SK-N-SH (cell line): ENCODE results near the gene SMARCC2. TPM values are rescaled to one million over a fixed set of nuclear protein-coding genes. Genes with fewer than 3 reads are reported as not detected.

ENCODE experiments used
- CTCF ChIA-PET: fragments of 300-600, 350-600 bp; formaldehyde crosslinking; extraction: SDS; loops from one replicate; lab custom pipeline; 2021; lab: Yijun Ruan, JAX
- POLR2A ChIA-PET: fragments of 350-600 bp; sonication (Branson Sonifier 250); formaldehyde crosslinking; extraction: SDS; loops from one replicate; lab custom pipeline; 2020; ENCODE audit warnings: antibody characterized with exemption, inconsistent platforms; lab: Yijun Ruan, JAX
- DNase-seq: peaks from one replicate; pipeline ENCODE4 v3.0.0; 2012
- H2AFZ ChIP-seq: fragments of 200-600 bp; sonication (generic); 2 replicates; pipeline ENCODE4 v1.8.1; 2016; ENCODE audit warnings: antibody characterized with exemption, mild to moderate bottlenecking, low read depth
- H3F3A ChIP-seq: fragments of 200-600 bp; sonication (generic); replicated peaks from 2 replicates; pipeline ENCODE3; 2016; ENCODE audit warnings: antibody characterized with exemption, mild to moderate bottlenecking; ENCODE audit not compliant: insufficient read depth
- H3K27ac ChIP-seq, 2 experiments: fragments of 200-500 bp in 1 of 2; fragments of 200-600 bp in 1 of 2; sonication (Bioruptor generic) in 1 of 2; sonication (generic), shearing (Covaris generic) in 1 of 2; 2 replicates each; pipeline versions ENCODE4 v1.5.1 to v1.6.1; 2014 to 2016; ENCODE audit warnings: low read depth in 2 of 2, inconsistent platforms in 1 of 2, low read length in 1 of 2, mild to moderate bottlenecking in 1 of 2, mixed read lengths in 1 of 2
- H3K27me3 ChIP-seq: fragments of 200-600 bp; sonication (generic), shearing (Covaris generic); 2 replicates; pipeline ENCODE4 v1.6.1; 2016; ENCODE audit warnings: mixed run types; ENCODE audit not compliant: insufficient read depth
- H3K36me3 ChIP-seq, 2 experiments: fragments of 200-500 bp in 1 of 2; fragments of 200-600 bp in 1 of 2; sonication (Bioruptor generic) in 1 of 2; sonication (generic) in 1 of 2; replicated peaks in 1 of 2; 2 replicates each; pipeline versions ENCODE3 to v1.5.1; 2014 to 2016; ENCODE audit warnings: low read length in 1 of 2, mild to moderate bottlenecking in 1 of 2; ENCODE audit not compliant: insufficient read depth in 2 of 2, control insufficient read depth in 1 of 2
- H3K4me1 ChIP-seq, 2 experiments: fragments of 200-500 bp in 1 of 2; fragments of 200-600 bp in 1 of 2; sonication (Bioruptor generic) in 1 of 2; sonication (generic), shearing (Covaris generic) in 1 of 2; 2 replicates each; pipeline versions ENCODE4 v1.5.1 to v1.6.1; 2014 to 2016; ENCODE audit warnings: low read depth in 1 of 2, low read length in 1 of 2, mixed run types in 1 of 2; ENCODE audit not compliant: insufficient read depth in 2 of 2, control insufficient read depth in 1 of 2
- H3K4me2 ChIP-seq: fragments of 200-600 bp; sonication (generic), shearing (Covaris generic); 2 replicates; pipeline ENCODE4 v1.6.1; 2017; ENCODE audit warnings: mixed run types
- H3K4me3 ChIP-seq, 2 experiments: fragments of 200-500 bp in 1 of 2; fragments of 200-600 bp in 1 of 2; sonication (Bioruptor generic) in 1 of 2; sonication (generic), shearing (Covaris generic) in 1 of 2; 2 replicates each; pipeline versions ENCODE4 v1.5.1 to v1.8.1; 2014 to 2016; ENCODE audit warnings: low read depth in 2 of 2, inconsistent platforms in 1 of 2, low read length in 1 of 2, mild to moderate bottlenecking in 1 of 2, mixed read lengths in 1 of 2, moderate library complexity in 1 of 2
- H3K79me2 ChIP-seq: fragments of 200-600 bp; sonication (generic); 2 replicates; pipeline ENCODE4 v1.8.1; 2017; ENCODE audit warnings: mild to moderate bottlenecking; ENCODE audit not compliant: insufficient read depth
- H3K9ac ChIP-seq: fragments of 200-600 bp; sonication (generic); 2 replicates; pipeline ENCODE4 v1.6.1; 2017; ENCODE audit warnings: mixed run types
- H3K9me2 ChIP-seq: fragments of 200-600 bp; sonication (generic); 2 replicates; pipeline ENCODE4 v1.6.1; 2017; ENCODE audit warnings: mixed run types
- H3K9me3 ChIP-seq: fragments of 200-600 bp; sonication (generic); 2 replicates; pipeline ENCODE4 v1.6.1; 2017; ENCODE audit warnings: mixed run types, mild to moderate bottlenecking, moderate library complexity
- H4K20me1 ChIP-seq: fragments of 200-600 bp; sonication (generic); 2 replicates; pipeline ENCODE4 v1.6.1; 2017; ENCODE audit warnings: mild to moderate bottlenecking, mixed run types; ENCODE audit not compliant: insufficient read depth
- CHD2 ChIP-seq: fragments of 150-350 bp; IDR thresholded peaks from 2 replicates; pipeline ENCODE4 v1.6.1; 2018; ENCODE audit warnings: low read length; ENCODE audit not compliant: partially characterized antibody
- CTCF ChIP-seq: fragments of 200-600 bp; sonication (generic); IDR thresholded peaks from 2 replicates; pipeline ENCODE4 v1.6.1; 2017; ENCODE audit warnings: antibody characterized with exemption, mild to moderate bottlenecking, moderate library complexity
- EP300 ChIP-seq, 2 experiments: IDR thresholded peaks; 2 replicates each; pipeline versions ENCODE4 v1.4.0 to v1.6.1; 2012; ENCODE audit warnings: borderline replicate concordance in 1 of 2, low read depth in 1 of 2, low read length in 1 of 2
- FOXJ3 ChIP-seq: sonication (generic); formaldehyde crosslinking; IDR thresholded peaks from 2 replicates; pipeline ENCODE4 v1.5.1; 2020; ENCODE audit warnings: mild to moderate bottlenecking, missing genetic modification reagents
- MEF2A ChIP-seq: IDR thresholded peaks from 2 replicates; pipeline ENCODE4 v1.4.0; 2012; ENCODE audit warnings: low read depth, borderline replicate concordance
- NFIC ChIP-seq: IDR thresholded peaks from 2 replicates; pipeline ENCODE4 v1.4.0; 2012; ENCODE audit warnings: borderline replicate concordance
- NRF1 ChIP-seq: IDR thresholded peaks from 2 replicates; pipeline ENCODE4 v1.6.1; 2012; ENCODE audit warnings: low read depth, mild to moderate bottlenecking, low read length
- PBX3 ChIP-seq: IDR thresholded peaks from 2 replicates; pipeline ENCODE4; 2012
- RAD21 ChIP-seq: IDR thresholded peaks from 2 replicates; pipeline ENCODE4 v1.6.1; 2012; ENCODE audit warnings: mild to moderate bottlenecking, low read length
- REST ChIP-seq: IDR thresholded peaks from 2 replicates; pipeline ENCODE4 v1.6.1; 2012; ENCODE audit warnings: mild to moderate bottlenecking, low read depth, low read length, moderate library complexity
- SIN3A ChIP-seq: IDR thresholded peaks from 2 replicates; pipeline ENCODE4 v1.6.1; 2012; ENCODE audit warnings: low read depth, mild to moderate bottlenecking, low read length, moderate library complexity, borderline replicate concordance
- SMC3 ChIP-seq: IDR thresholded peaks from 2 replicates; pipeline ENCODE4 v1.6.1; 2012; ENCODE audit warnings: low read depth, low read length, improper control_type of control experiment
- TAF1 ChIP-seq: IDR thresholded peaks from 2 replicates; pipeline ENCODE4 v1.6.1; 2012; ENCODE audit warnings: low read depth, mild to moderate bottlenecking, low read length, moderate library complexity, borderline replicate concordance
- WGBS: methylation state at CpG from one replicate; pipeline ENCODE4 v1.1.6; 2017; ENCODE audit warnings: low lambda C conversion rate; 5-methylcytosine and 5-hydroxymethylcytosine counted together
- polyA plus RNA-seq, 3 experiments: library from polyadenylated mRNA; depleted of rRNA; stranded (reverse); fragments of >200 nt; gene quantifications; 2 replicates each; pipeline ENCODE4 v1.2.3, GENCODE V29; 2012
- TF ChIP-seq, protein P1 (sequence below): fragments of 150-350 bp; IDR thresholded peaks from 2 replicates; pipeline ENCODE4 v1.6.1; 2016; ENCODE audit warnings: mild to moderate bottlenecking, low read depth, low read length

SMARCC2 gene
- polyA plus RNA-seq, 1 of the 3 experiments (the other 2 are of a cell fraction): 64.3 TPM

DNA sequence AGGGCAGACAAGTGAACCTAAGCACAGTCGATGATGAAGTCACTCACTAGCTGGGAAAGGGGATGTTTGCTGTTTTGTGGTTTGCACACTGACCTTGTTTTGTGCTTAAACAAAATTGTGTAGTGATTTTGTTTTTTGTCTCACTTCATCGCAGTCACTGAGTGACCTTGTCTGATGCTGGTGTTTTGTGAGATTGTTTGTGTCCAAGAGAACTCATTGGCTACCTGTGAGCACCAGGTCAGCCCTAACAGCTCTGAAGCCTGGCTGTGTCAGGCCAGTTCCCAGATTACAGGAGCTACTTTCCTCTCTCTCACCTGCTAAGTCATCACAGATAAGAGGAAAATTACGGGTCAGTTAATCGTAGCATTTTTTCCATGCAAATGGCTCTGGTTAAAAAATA lies 65.2 kb downstream of the SMARCC2 start:
- H3K9me2 ChIP-seq: no peaks in the 10 kb centered on the region
- no peak for TF ChIP-seq TAF1
- no peak for TF ChIP-seq RAD21
- no peak for TF ChIP-seq NFIC
- TF ChIP-seq EP300 (IDR thresholded peaks at IDR 0.05; ENCODE audit: borderline replicate concordance in 1 of 2, low read depth in 1 of 2, low read length in 1 of 2): no peak
- TF ChIP-seq SMC3: no peak
- no peak for TF ChIP-seq CHD2
- CTCF ChIA-PET: interaction anchor here (0.9 to 16.0 kb wide), 6 partner anchors 28 to 134 kb away, joined by 3 to 272 read pairs (median 10); partner anchors contain the start of genes ANKRD52, MYL6B, RNF41 and SMARCC2
- H3K36me3 ChIP-seq: peaks cover 9 to 18% of the 10 kb centered on the region in 2 experiments
- no peak overlapping the region for H2AFZ ChIP-seq
- no peaks in the 10 kb centered on the region for H3K27me3 ChIP-seq
- no peaks in the 10 kb centered on the region for H3K9me3 ChIP-seq
- DNase-seq: no peak
- peaks cover 37% of the 10 kb centered on the region for H3F3A ChIP-seq
- POLR2A ChIA-PET: no interaction called here
- H4K20me1 ChIP-seq: no peaks in the 10 kb centered on the region
- no peak overlapping the region for H3K4me2 ChIP-seq
- H3K4me3 ChIP-seq: no peak overlapping the region
- no peak overlapping the region for H3K27ac ChIP-seq
- H3K9ac ChIP-seq: no peak overlapping the region
- peaks cover 22 to 24% of the 10 kb centered on the region in 2 experiments for H3K4me1 ChIP-seq
- peaks cover 54% of the 10 kb centered on the region for H3K79me2 ChIP-seq
- WGBS: 97% methylated on average over 4 of the region's 4 CpGs

DNA sequence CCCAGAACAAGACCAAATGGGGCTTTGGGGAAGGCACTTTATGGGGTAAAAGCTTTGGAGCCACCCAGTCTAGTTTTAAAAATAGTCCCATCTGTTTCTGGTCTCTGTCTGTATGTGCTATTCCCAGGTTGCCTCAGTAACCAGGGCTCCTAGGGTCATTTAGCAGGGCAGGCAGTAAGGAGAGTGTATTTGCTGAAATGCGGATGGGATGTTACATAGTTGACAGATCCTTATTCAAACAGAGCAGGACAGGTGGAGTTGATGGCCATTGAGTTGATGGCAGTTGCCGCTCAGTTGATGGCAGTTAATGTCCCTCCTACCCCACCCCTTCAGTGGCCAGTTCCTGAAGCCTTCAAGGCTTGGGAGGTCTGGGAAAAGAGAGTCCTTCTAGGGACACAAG lies 66.6 kb downstream of the SMARCC2 start:
- CTCF ChIA-PET: interaction anchor here (0.6 to 16.0 kb wide), 4 partner anchors 40 to 127 kb away, joined by 3 to 272 read pairs (median 3); partner anchors contain the start of gene SMARCC2

More for the DNA sequence above, 66.6 kb downstream of the SMARCC2 start:
- WGBS: 95% methylated on average over 2 of the region's 2 CpGs
- DNase-seq: no peak
- H3K9ac ChIP-seq: no peak overlapping the region
- H3K4me2 ChIP-seq: no peak overlapping the region
- POLR2A ChIA-PET: interaction anchor here (0.6 kb wide), 1 partner anchor 38 kb away, joined by 3 read pairs; no protein-coding TSS in a partner anchor
- H3K27ac ChIP-seq: no peak overlapping the region
- H3K27me3 ChIP-seq: no peaks in the 10 kb centered on the region
- H3K4me3 ChIP-seq: no peak overlapping the region
- H3K36me3 ChIP-seq: peaks cover 9 to 19% of the 10 kb centered on the region in 2 experiments
- no peak overlapping the region for H2AFZ ChIP-seq
- peaks cover 53% of the 10 kb centered on the region for H3K79me2 ChIP-seq
- no peaks in the 10 kb centered on the region for H3K9me3 ChIP-seq
- peaks cover 45% of the 10 kb centered on the region for H3F3A ChIP-seq
- H3K9me2 ChIP-seq: no peaks in the 10 kb centered on the region
- peaks cover 2% of the 10 kb centered on the region; the same call in 1 of the 2 replicates for H4K20me1 ChIP-seq
- H3K4me1 ChIP-seq: peaks cover 25 to 31% of the 10 kb centered on the region in 2 experiments
- TF ChIP-seq, protein P1, sequence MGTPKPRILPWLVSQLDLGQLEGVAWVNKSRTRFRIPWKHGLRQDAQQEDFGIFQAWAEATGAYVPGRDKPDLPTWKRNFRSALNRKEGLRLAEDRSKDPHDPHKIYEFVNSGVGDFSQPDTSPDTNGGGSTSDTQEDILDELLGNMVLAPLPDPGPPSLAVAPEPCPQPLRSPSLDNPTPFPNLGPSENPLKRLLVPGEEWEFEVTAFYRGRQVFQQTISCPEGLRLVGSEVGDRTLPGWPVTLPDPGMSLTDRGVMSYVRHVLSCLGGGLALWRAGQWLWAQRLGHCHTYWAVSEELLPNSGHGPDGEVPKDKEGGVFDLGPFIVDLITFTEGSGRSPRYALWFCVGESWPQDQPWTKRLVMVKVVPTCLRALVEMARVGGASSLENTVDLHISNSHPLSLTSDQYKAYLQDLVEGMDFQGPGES: no peak
- TF ChIP-seq MEF2A (no peak), REST (no peak), FOXJ3 (no peak), NRF1 (no peak), PBX3 (no peak), SIN3A (no peak), CTCF (no peak), RAD21 (no peak)
